IPS-18a (cell line): ENCODE measurements around the gene AGRN.
A peak's percentile ranks its signal among the peaks of the same experiment; 100 is the strongest.

ENCODE experiments used
- H3K27ac ChIP-seq: one replicate; pipeline ENCODE4 v1.5.1; 2013; ENCODE audit warnings: low read length
- H3K27me3 ChIP-seq: one replicate; pipeline ENCODE4 v1.6.1; 2013; ENCODE audit warnings: mild to moderate bottlenecking, low read length; ENCODE audit not compliant: control insufficient read depth, insufficient read depth
- H3K36me3 ChIP-seq: one replicate; pipeline ENCODE4 v1.6.1; 2013; ENCODE audit warnings: low read depth, low read length; ENCODE audit not compliant: control insufficient read depth
- H3K4me1 ChIP-seq: one replicate; pipeline ENCODE4 v1.6.1; 2013; ENCODE audit warnings: low read depth, low read length; ENCODE audit not compliant: control insufficient read depth
- H3K4me3 ChIP-seq: one replicate; pipeline ENCODE4 v1.5.1; 2013; ENCODE audit warnings: low read length
- H3K9ac ChIP-seq: one replicate; pipeline ENCODE4 v1.6.1; 2013; ENCODE audit warnings: mild to moderate bottlenecking, low read length, moderate library complexity
- H3K9me3 ChIP-seq: one replicate; pipeline ENCODE4 v1.6.1; 2013; ENCODE audit warnings: low read depth, low read length; ENCODE audit not compliant: control insufficient read depth

Gene AGRN

DNA sequence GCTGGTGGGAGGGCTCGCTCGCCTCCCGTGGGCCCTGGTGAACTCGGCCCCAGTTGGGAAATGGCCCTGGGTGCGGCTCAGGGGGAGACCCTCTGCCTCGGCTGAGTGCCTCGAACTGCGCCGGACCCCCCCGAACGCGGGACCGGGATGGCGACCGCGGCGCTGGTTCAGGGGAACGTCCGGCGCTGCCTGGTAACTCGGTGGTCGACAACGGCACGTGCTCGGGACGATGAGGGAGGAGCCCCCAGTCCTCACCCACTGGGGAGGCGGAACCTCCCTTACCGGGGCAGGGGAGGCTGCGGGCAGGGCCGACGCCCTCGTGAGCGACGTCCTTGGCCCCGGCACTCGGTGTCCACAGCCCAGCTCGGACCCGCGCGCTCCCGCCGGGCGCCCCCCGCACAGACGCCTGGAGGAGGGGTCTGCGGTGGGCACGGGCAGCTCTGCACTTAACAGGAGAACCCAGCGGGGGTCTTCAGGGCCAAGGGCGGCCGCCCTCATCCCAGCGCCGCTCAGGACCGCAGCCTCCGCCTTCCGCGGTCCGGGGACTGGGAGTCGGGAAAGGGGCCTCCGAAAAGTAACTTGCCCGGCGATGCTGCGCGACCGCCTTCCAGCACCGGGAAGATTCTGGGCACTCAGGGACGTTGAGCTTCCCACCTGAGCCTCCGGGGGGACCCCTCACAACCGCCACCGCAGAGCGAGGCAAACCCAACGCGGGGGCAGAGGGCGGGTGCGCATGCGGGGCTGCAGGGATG, 21.8 kb upstream of the AGRN start:
- peaks cover 100% of the 10 kb centered on the region for H3K27me3 ChIP-seq
- H3K27ac ChIP-seq, result no peak overlapping the region
- no peaks in the 10 kb centered on the region for H3K36me3 ChIP-seq
- H3K9me3 ChIP-seq, result no peaks in the 10 kb centered on the region
- no peaks in the 10 kb centered on the region for H3K4me1 ChIP-seq
- H3K9ac ChIP-seq, result no peak overlapping the region
- H3K4me3 ChIP-seq, result no peak overlapping the region

DNA sequence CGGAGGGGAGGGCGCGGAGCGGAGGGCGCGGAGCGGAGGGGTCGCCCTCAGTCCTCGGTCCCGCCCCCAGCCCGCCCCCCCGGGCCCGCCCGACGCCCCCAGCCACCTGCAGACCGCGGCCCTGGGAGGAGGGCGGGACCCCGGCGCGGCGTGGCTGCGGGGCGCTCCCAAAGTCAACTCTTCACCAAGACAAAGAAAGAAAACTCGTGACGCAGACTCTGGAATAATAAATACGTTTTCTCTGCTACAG, 21.2 kb upstream of the AGRN start:
- H3K27me3 ChIP-seq, result peaks cover 100% of the 10 kb centered on the region
- no peak overlapping the region for H3K27ac ChIP-seq
- H3K36me3 ChIP-seq, result no peaks in the 10 kb centered on the region
- no peaks in the 10 kb centered on the region for H3K4me1 ChIP-seq
- no peak overlapping the region for H3K4me3 ChIP-seq
- no peak overlapping the region for H3K9ac ChIP-seq
- no peaks in the 10 kb centered on the region for H3K9me3 ChIP-seq

DNA sequence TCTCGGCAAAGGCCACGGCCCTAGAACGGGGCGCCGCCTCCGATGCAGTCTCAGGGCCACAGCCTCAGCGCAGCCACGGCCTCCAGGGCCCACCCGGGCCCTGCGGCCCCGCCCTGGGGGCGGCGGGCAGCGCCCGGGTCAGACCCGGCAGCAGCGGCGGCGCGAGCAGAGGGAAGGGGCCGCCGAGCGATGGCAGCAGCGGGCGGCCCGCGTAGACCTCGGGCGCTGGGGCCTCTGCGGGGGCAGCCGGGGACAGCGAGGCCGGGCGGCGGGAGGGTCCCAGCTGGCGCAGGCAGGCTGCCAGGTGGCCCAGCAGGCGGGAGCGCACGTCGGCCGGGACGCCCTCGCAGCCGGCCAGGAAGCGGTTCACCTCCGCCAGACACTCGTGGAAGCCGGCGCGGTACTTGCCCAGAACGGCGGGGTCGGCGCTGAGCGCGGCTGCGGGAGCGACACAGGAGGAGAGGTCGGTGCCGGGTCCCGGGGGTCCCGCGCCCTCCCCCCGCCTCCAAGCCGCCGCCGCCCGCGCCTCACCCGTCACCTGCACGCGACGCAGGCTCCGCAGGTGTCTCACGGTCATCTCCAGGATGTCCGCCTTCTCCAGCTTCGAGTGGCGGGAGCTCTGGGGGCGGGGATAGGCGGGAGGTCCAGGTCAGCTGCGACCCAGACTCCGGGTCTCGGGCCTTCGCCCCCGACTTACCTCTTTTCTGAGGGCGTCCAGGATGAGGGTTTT, 20.8 kb upstream of the AGRN start:
- H3K27me3 ChIP-seq, result peaks cover 100% of the 10 kb centered on the region

DNA sequence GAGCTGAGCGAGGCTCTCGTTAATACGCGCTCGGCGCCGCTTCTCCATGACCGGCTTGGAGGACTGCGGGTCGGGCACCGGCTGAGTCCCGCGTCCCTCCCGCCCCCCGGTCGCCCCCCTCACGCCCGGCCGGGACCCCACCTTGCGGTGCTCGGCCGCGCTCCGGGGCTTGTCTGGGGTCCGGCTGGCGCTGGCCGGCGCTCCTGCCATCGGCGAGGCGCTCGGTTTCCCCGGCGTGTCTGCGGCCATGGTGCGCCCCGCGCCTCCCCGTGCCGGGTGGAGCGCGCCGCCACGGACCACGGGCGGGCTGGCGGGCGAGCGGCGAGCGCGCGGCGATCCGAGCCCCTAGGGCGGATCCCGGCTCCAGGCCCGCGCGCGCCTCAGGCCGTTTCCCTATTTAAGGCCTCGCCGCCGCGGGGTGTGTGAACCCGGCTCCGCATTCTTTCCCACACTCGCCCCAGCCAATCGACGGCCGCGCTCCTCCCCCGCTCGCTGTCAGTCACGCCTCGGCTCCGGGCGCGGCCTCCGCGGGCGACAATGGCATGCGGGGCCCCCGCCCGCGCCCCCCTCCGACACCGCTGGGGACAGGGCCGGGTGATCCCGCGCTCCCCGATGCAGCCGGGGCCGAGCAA, 20.1 kb upstream of the AGRN start, which contains the start of gene HES4:
Gene HES4 (minus strand): TSS at position 373 of the 632 bp plus-strand sequence. CDS start 124 bp downstream, at position 249.
- Histone ChIP-seq H3K9me3 (no peaks in the 10 kb centered on the region), H3K9ac (peak within 1 kb of the TSS; percentile 12), H3K36me3 (no peaks in the 10 kb centered on the region), H3K4me1 (peaks cover 1% of the 10 kb centered on the region), H3K4me3 (peak within 1 kb of the TSS; percentile 44), H3K27ac (no peak within 1 kb of the TSS), H3K27me3 (peaks cover 100% of the 10 kb centered on the region)

More for the DNA sequence above, 20.8 kb upstream of the AGRN start:
- Histone ChIP-seq H3K36me3 (no peaks in the 10 kb centered on the region), H3K4me3 (peak overlapping the region; percentile 9), H3K9ac (no peak overlapping the region), H3K9me3 (no peaks in the 10 kb centered on the region), H3K27ac (no peak overlapping the region), H3K4me1 (no peaks in the 10 kb centered on the region)

DNA sequence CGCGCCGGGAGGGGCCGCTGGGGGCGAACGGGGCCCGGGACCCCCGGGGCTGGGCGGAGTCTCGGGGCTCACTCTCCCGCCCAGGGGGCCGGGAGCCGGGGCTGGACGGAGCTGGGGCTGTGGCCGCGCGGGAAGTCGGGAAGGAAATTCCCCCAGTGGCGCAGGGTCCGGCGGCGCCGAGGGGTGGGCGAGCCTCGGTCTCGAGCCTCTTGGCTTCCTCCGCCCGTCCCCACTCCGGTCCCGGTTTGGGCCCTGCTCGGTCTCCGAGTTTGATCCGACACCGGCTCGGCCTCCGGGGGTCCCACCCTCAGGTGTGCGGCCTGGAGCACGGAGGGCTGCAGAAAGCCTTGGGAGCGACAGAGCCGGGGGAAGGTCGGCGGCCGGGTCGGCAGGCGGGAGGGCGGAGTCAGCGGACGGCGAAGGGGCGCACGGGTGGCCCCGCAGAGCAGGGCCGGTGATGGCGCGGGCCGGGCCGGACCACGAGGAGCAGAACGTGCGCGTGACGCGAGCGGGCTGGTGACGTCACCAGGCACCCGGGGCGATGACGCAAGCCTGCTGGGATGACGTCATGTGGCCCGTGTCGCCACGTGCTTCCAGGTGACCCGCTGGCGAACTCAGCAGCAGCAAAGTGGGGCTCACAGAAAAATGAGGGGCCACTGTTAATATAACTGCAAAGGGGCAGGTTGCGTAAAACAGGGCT, 19.4 kb upstream of the AGRN start:
- Histone ChIP-seq H3K27me3 (peaks cover 100% of the 10 kb centered on the region), H3K4me3 (peak overlapping the region; percentile 44)

DNA sequence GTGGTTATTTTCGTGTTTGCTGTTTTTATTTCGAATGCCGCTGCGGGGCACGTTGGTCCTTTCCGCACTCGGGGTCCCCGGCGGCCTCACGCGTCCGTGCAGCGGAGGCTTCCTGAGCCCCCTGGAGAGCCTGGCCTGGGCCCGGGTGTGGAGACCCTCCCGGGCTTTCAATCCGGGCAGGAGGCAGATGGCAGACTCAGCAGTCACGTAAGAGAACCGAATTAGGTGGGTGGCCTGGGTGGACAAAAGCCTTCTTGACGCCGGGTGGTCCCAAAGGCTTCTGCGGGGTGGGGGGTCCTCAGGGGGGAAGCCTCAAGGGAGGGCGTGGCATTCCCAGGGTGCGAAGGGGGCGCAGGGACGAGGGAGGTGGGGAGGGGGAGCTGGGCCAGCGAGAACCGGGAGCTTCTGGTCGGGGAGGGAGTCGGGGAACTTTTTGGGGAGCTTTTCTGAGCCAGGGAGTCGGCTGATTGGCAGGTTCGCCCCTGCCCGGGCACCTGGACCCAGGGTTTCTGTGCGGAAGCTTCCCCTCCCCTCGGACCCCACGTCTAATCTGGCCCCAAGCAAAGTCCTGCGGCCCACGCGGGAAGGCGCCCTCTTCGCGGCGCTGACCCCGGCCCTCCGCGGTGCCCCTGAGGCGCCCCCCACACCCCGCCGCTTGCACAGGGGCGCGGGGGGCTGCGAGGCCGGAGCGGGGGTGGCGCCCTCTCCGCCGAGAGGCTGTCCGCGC, 18.7 kb upstream of the AGRN start:
- peak overlapping the region; percentile 44 for H3K4me3 ChIP-seq
- peaks cover 8% of the 10 kb centered on the region for H3K4me1 ChIP-seq
- H3K9me3 ChIP-seq, result no peaks in the 10 kb centered on the region
- no peaks in the 10 kb centered on the region for H3K36me3 ChIP-seq
- peaks cover 93% of the 10 kb centered on the region for H3K27me3 ChIP-seq
- no peak overlapping the region for H3K9ac ChIP-seq
- no peak overlapping the region for H3K27ac ChIP-seq

More for the DNA sequence above, 19.4 kb upstream of the AGRN start:
- H3K9me3 ChIP-seq, result no peaks in the 10 kb centered on the region
- peak overlapping the region; percentile 12 for H3K9ac ChIP-seq
- no peaks in the 10 kb centered on the region for H3K36me3 ChIP-seq
- H3K27ac ChIP-seq, result no peak overlapping the region
- peaks cover 8% of the 10 kb centered on the region for H3K4me1 ChIP-seq

DNA sequence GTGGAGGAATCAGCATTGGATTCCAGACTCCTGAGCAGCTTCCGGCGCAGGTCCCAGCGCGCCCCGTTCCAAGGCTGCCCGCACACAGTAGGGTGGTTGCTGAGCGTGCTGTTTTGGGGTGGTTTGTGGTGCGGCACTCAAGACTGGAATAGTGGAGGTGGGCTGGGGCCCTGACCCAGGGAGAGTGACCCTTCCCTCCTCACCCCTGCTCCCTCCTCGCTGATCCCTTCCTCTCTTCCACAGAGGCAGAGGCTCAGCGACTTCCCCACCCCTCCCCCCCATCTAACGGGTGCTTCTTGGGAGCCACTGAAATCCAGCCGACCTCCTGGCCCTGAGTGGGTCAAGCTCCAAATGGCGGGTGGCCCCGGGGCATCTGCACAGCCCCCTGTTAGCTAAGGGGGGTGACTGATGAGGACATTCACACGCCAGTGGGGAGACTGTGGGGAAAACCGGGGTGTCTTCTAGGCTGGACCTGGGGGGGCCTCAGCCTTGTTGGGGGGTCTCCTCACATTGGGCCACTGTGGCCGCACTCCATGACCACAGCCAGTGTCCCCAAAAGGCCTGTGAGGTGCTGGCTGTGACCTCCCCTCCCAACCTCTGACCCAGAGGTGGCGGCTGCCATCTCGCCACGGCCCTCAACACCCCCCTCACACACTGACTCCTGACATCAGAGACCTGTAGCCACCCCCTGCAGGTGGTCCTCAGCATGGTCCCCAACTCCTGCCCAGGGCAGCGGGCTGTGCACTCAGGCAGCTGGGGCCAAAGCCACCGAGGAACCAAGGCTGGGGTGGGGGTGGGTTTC, 16.1 kb upstream of the AGRN start:
- Histone ChIP-seq H3K9me3 (no peaks in the 10 kb centered on the region), H3K27ac (no peak overlapping the region), H3K27me3 (peaks cover 81% of the 10 kb centered on the region), H3K4me1 (peaks cover 8% of the 10 kb centered on the region), H3K36me3 (no peaks in the 10 kb centered on the region), H3K9ac (no peak overlapping the region), H3K4me3 (no peak overlapping the region)

DNA sequence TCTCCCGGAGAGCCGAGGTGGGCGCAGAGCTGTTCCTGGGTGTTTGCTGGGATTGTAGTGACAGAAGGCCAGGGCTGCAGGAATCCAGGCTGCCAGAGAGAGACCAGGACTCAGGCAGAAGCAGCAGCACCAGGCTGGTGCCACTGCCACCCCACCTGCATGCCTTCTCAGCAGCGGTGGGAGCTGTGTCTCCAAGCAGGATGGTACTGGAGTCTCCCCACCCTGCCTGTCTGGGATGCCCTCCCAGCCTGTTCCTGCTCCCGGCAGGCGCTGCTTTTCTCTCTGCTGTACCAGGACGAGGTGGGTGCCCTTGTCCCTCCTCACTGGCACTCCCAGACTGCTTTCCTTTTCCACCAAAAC, 15.5 kb upstream of the AGRN start:
- Histone ChIP-seq H3K4me1 (peaks cover 8% of the 10 kb centered on the region), H3K4me3 (no peak overlapping the region), H3K36me3 (no peaks in the 10 kb centered on the region), H3K9me3 (no peaks in the 10 kb centered on the region), H3K9ac (no peak overlapping the region), H3K27me3 (peaks cover 75% of the 10 kb centered on the region), H3K27ac (no peak overlapping the region)

DNA sequence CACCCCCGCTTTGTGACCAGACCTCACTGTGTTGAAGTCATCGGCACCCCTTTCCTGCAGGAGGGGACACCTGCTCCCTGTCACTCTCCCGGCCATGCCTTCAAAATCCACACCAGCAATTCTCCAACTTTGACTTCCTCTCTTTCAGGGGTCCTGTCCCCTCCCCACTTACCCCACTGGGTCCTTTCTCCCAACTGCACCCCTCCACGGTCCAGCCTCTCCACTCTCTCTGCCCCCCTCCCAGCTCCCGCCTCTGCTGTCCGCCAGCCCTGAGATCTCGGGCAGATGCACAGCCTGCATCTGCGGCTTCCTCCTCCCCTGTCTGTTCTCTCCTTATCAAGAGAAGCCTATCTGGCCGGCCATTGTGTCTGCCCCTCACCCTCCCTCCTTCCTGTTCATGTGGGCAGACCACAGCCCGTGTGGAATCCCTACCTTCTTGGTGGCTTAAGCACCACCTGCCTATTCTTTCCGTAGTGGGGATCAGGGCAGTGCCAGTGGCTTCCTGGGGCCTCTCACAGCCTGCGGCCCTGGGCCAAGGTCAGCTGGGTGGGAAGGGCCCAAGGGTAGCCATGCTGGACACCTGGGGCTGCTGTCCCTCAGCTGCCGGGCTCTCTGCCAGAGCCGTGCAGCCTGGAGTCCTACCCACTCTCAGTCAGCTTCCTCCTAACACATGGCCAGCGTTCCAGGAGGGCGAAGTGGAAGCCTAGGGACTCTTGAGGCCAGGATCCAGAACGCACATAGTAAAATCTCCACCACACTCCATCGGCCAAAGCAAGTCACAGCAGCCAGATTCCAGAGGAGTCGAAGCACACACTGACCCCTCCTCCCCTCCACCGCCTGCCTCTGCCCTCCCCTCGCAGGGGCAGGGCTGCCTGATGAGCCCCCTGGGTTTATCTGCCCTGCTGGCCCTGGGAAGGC, 14.9 kb upstream of the AGRN start:
- no peak overlapping the region for H3K9ac ChIP-seq
- H3K4me1 ChIP-seq, result peaks cover 8% of the 10 kb centered on the region
- H3K9me3 ChIP-seq, result no peaks in the 10 kb centered on the region
- H3K36me3 ChIP-seq, result no peaks in the 10 kb centered on the region
- no peak overlapping the region for H3K4me3 ChIP-seq
- H3K27ac ChIP-seq, result no peak overlapping the region
- peaks cover 68% of the 10 kb centered on the region for H3K27me3 ChIP-seq

DNA sequence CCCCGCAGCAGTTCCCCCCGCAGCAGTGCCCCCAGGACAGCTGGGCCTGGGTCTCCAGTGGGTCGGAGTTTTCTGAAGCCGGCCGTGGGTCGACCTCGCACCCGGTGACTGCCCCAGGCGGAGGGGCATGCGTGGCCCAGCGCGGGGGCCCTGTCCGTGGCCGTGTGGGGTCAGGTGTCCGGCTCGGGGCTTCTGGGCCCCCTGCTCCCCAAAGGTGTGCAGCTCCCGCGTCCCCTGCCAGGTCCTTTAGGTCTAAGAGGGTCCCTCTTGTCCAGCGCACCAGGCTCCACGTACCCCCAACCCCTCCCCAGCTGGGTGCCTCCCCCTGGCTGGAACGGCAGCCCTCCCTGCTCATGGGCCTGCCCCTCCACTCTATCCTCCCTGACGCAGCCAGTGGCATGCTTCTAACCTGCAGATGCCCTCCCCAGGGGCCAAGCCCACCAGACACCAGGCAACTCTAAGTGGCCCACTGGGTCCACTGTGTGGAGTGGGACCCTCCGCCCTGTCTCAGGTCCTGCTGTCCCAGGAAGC, 14.1 kb upstream of the AGRN start:
- Histone ChIP-seq H3K36me3 (no peaks in the 10 kb centered on the region), H3K27ac (no peak overlapping the region), H3K27me3 (peaks cover 60% of the 10 kb centered on the region), H3K4me3 (no peak overlapping the region), H3K4me1 (peaks cover 8% of the 10 kb centered on the region), H3K9ac (no peak overlapping the region), H3K9me3 (no peaks in the 10 kb centered on the region)
